Effector memory CD8-positive, alpha-beta T cell (primary cell): ENCODE data around the gene CD22.
A peak's percentile ranks its signal among the peaks of the same experiment; 100 is the strongest.

Experiments
- ATAC-seq: fragments of 150-1000 bp; cut with Tn5 transposase; replicated peaks from 2 replicates; pipeline ENCODE4 v1.10.0; 2021; ENCODE audit warnings: mild to moderate bottlenecking, moderate library complexity
- DNase-seq, 3 experiments: peaks; one replicate each; pipeline ENCODE4 v3.0.0; 2021
- H3K27ac Mint-ChIP-seq, 2 donors: one replicate each; pipeline ENCODE4 v1.8.0; 2022; ENCODE audit warnings: mild to moderate bottlenecking in 2 of 2, mixed read lengths in 2 of 2, moderate library complexity in 2 of 2
- H3K27me3 Mint-ChIP-seq, 2 donors: one replicate each; pipeline ENCODE4 v1.8.0; 2022; ENCODE audit warnings: mixed read lengths in 2 of 2
- H3K36me3 Mint-ChIP-seq: one replicate; pipeline ENCODE4 v1.8.0; 2022; ENCODE audit warnings: mild to moderate bottlenecking, moderate library complexity, mixed read lengths; ENCODE audit not compliant: insufficient read depth
- H3K4me1 Mint-ChIP-seq, 2 donors: one replicate each; pipeline ENCODE4 v1.8.0; 2022; ENCODE audit warnings: low read depth in 2 of 2, mixed read lengths in 2 of 2
- H3K4me3 Mint-ChIP-seq, 2 donors: one replicate each; pipeline ENCODE4 v1.8.0; 2022; ENCODE audit warnings: mild to moderate bottlenecking in 2 of 2, mixed read lengths in 2 of 2, moderate library complexity in 2 of 2
- H3K9me3 Mint-ChIP-seq, 2 donors: one replicate each; pipeline ENCODE4 v1.8.0; 2022; ENCODE audit warnings: mixed read lengths in 2 of 2

CD22 gene

DNA sequence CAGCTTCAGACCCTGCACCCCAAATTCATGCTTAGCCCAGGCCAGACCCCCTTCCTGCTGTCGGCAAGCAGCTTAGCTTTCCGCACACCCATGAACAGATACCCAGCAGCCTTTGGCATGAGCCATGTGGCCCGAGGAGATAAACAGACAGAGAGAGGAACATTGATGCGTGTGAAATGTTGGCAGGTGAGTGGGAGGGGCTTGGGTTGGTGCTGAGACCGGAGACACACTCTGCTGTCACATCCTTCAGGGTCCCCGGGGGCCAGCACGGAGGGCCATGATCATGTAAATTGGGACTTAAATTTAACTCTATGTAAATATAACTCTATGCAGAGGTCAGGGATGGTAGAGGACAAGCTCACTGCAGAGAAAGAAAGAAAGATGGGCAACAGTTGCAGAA, 1.5 kb downstream of the CD22 start:
- peaks cover 58 to 69% of the 10 kb centered on the region in 2 donors for H3K27me3 Mint-ChIP-seq
- DNase-seq = no peak
- no peaks in the 10 kb centered on the region for H3K9me3 Mint-ChIP-seq
- H3K27ac Mint-ChIP-seq = no peak overlapping the region
- peaks cover 0 to 2% of the 10 kb centered on the region in 2 donors for H3K4me1 Mint-ChIP-seq
- H3K36me3 Mint-ChIP-seq = peaks cover 3% of the 10 kb centered on the region
- no peak overlapping the region for H3K4me3 Mint-ChIP-seq
- ATAC-seq = peak; percentile 62

DNA sequence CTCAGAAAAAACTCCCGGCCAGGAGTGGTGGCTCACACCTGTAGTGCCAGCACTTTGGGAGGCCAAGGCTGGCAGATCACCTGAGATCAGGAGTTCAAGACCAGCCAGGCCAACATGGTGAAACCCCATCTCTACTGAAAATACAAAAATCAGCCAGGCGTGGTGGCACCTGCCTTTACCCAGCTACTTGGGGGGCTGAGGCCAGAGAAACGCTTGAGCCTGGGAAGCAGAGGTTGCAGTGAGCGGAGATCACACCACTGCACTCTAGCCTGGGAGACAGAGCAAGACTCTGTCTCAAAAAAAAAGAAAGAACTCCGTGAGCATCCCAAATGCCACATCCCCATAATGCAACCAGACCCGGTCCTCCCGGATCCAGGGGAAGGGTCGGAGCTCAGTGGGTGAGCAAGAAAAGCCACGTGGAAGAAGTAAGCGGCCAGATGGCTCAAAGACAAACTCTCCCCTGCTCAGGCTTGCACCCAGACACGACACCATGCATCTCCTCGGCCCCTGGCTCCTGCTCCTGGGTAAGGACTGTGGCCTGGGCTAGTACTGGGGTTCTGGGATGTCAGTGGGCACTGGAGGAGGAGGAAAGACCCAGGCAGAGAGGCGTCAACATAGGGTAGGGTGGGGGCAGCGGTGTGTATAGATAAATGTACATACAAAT, 2.7 kb downstream of the CD22 start:
- no peak for ATAC-seq
- Mint-ChIP-seq H3K4me1 (peaks cover 0 to 2% of the 10 kb centered on the region in 2 donors), H3K36me3 (peaks cover 3% of the 10 kb centered on the region), H3K27me3 (peaks cover 66 to 79% of the 10 kb centered on the region in 2 donors), H3K9me3 (no peaks in the 10 kb centered on the region), H3K27ac (no peak overlapping the region), H3K4me3 (no peak overlapping the region)
- no peak for DNase-seq

DNA sequence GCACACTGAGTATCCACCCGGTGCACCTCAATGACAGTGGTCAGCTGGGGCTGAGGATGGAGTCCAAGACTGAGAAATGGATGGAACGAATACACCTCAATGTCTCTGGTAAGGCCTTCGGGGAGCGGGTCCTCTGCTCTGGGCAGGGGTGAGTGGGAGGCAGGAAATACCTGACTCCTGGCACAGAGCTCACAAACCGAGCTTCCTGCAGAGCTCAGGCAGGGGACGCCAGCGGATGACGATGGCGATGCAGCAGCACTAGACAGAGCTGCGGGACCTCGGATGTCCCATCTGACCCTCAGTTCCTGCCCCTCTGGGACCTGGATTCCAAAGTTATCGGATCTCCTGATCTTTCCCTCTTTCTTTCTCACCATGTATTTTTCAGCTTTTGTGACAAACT, 3.8 kb downstream of the CD22 start:
- DNase-seq = no peak
- Mint-ChIP-seq H3K4me1 (peaks cover 0 to 2% of the 10 kb centered on the region in 2 donors), H3K9me3 (no peaks in the 10 kb centered on the region), H3K27ac (no peak overlapping the region), H3K36me3 (peaks cover 5% of the 10 kb centered on the region), H3K4me3 (no peak overlapping the region), H3K27me3 (peaks cover 71 to 84% of the 10 kb centered on the region in 2 donors)
- peak; percentile 31 for ATAC-seq

DNA sequence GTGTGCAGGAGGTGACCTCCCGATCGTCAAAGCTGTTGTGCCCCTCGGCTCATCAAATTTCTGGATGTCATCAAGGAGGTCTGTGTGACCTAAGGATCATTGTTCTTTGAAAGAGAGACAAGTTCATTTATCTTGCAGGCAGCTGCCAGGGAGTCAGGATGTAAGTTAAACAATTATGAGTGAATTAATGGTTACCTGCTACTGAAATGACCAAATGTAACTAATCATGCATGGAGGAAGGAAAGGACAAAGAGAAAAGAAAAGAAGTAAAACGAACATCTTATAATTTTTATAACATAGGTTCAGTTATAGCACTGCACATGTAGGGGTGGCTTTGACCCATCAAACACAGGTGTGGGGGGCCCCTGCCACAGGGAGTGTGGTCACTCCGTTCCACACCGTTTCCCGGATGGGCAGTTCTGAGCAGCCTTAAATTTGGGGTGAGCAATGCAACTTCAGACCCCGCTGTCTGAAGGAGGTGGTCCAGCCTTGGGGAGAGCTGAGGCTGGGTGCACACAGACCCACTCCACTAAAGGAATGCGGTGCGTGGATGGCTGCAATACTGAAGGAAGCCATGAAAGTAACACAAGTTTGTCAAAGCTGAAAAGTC, 5.3 kb downstream of the CD22 start:
- no peak overlapping the region for H3K27ac Mint-ChIP-seq
- H3K36me3 Mint-ChIP-seq = peaks cover 5% of the 10 kb centered on the region
- H3K4me1 Mint-ChIP-seq = peaks cover 0 to 2% of the 10 kb centered on the region in 2 donors
- H3K4me3 Mint-ChIP-seq = no peak overlapping the region
- ATAC-seq (no peak), DNase-seq (no peak)
- H3K27me3 Mint-ChIP-seq = peaks cover 64 to 80% of the 10 kb centered on the region in 2 donors
- no peaks in the 10 kb centered on the region for H3K9me3 Mint-ChIP-seq

DNA sequence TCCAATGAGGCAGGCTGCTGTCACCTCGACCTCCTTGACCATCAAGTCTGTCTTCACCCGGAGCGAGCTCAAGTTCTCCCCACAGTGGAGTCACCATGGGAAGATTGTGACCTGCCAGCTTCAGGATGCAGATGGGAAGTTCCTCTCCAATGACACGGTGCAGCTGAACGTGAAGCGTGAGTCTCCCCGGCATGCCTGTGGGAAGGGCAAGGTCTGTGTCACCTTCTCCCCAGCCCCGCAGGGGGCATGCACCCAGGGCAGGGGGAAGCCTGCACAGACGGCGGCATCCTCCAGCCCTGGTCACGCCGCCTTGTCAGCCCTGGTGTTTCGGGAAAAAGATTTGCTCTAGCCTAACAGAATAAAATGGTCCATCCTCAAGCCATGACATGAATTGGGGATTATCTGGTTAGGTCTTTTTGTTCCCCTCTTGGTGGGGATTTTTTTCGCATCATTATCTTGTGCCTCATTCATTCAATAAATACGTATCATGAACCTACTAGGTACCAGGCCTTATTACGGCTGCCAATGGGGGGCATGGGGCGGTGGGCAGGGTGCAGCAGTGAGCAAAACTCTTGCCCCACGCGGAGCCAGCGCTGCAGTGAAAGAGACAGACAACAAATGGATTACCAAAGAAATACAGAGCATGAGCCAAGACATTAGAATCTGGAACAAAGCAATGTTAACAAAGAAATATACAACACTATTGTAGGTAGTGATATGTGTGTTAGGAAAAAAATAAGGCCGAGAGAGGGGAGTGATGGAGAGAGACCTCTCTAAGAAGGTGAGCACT, 7.4 kb downstream of the CD22 start:
- no peak overlapping the region for H3K4me3 Mint-ChIP-seq
- peaks cover 5% of the 10 kb centered on the region for H3K36me3 Mint-ChIP-seq
- H3K27ac Mint-ChIP-seq = no peak overlapping the region
- peaks cover 56 to 74% of the 10 kb centered on the region in 2 donors for H3K27me3 Mint-ChIP-seq
- DNase-seq (no peak), ATAC-seq (no peak)
- no peaks in the 10 kb centered on the region for H3K9me3 Mint-ChIP-seq
- H3K4me1 Mint-ChIP-seq = no peaks in the 10 kb centered on the region

DNA sequence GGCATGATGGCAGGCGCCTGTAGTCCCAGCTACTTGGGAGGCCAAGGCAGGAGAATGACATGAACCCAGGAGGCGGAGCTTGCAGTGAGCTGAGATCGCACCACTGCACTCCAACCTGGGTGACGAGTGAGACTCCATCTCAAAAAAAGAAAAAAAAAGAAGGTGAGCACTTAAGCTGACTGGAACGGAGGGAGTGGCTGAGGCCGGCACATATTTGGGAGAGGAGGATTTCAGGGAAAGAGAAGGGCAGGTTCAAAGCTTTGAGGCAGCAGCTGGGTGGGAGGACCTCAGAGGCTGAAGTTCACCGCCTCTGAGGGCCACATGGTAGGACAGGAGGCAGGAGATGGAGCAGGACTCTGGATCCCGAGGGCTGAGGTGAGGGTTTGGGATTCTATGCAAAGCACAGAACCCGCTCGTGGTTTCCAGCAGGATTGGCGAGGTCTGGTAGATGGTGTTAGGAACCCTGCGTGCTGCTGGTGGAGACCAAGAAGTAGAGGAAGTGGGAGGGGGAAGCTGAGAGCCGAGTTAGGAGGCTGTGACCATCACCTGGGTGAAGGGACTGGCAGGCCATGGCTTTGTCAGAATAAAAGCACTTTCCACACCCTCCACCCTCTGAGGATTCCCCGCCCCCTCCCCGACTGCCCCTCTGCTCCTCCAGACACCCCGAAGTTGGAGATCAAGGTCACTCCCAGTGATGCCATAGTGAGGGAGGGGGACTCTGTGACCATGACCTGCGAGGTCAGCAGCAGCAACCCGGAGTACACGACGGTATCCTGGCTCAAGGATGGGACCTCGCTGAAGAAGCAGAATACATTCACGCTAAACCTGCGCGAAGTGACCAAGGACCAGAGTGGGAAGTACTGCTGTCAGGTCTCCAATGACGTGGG, 8.4 kb downstream of the CD22 start:
- H3K4me3 Mint-ChIP-seq = no peak overlapping the region
- DNase-seq (no peak), ATAC-seq (no peak)
- no peaks in the 10 kb centered on the region for H3K9me3 Mint-ChIP-seq
- H3K4me1 Mint-ChIP-seq = peaks cover 0 to under 1% of the 10 kb centered on the region in 2 donors
- H3K27me3 Mint-ChIP-seq = peaks cover 56 to 69% of the 10 kb centered on the region in 2 donors
- H3K27ac Mint-ChIP-seq = no peak overlapping the region
- peaks cover 5% of the 10 kb centered on the region for H3K36me3 Mint-ChIP-seq

DNA sequence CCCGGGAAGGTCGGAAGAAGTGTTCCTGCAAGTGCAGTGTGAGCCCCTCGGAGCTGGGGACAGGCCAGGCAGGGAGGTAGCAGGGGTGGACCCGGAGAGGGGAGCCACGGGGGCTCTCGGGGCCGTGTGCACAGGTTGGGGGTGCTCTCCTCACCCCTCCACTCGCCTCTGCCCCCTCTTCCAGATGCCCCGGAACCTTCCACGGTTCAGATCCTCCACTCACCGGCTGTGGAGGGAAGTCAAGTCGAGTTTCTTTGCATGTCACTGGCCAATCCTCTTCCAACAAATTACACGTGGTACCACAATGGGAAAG, 9.0 kb downstream of the CD22 start:
- Mint-ChIP-seq H3K36me3 (peaks cover 5% of the 10 kb centered on the region), H3K4me3 (no peak overlapping the region), H3K9me3 (no peaks in the 10 kb centered on the region), H3K4me1 (peaks cover 0 to 1% of the 10 kb centered on the region in 2 donors), H3K27me3 (peaks cover 54 to 69% of the 10 kb centered on the region in 2 donors), H3K27ac (no peak overlapping the region)
- ATAC-seq (no peak), DNase-seq (no peak)

DNA sequence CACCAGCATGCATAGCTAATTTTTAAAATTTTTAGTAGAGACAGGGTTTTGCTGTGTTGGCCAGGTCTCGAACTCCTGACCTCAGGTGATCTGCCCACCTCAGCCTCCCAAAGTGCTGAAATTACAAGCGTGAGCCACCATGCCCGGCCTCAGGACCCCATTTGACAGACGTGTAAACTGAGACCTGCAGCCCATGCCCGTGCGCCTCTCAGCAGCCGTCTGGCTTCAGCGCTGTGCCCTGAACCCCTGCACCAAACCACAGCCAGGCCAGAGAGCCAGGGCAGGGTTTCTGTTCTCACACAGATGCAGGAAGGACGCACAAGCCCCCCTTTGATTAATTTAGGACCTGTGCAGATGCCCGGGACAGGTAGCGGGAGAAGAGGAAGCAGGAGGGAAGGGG, 11.4 kb downstream of the CD22 start:
- Mint-ChIP-seq H3K36me3 (peaks cover 5% of the 10 kb centered on the region), H3K27me3 (peaks cover 37 to 58% of the 10 kb centered on the region in 2 donors), H3K4me3 (no peak overlapping the region), H3K9me3 (no peaks in the 10 kb centered on the region), H3K4me1 (peaks cover 0 to 1% of the 10 kb centered on the region in 2 donors), H3K27ac (no peak overlapping the region)
- DNase-seq (no peak), ATAC-seq (no peak)

DNA sequence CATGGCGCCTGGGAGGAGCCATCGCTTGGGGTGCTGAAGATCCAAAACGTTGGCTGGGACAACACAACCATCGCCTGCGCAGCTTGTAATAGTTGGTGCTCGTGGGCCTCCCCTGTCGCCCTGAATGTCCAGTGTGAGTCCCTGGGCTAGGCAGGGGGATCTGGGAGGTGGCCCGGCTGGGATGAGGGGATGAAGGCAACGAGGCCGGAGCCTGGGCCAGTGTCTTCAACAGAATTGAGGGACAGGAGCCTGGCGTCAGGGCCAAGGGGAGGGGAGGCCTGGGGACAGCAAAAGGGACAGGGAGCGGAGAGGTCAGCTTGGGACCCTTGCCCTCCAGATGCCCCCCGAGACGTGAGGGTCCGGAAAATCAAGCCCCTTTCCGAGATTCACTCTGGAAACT, 12.0 kb downstream of the CD22 start:
- ATAC-seq (no peak), DNase-seq (no peak)
- Mint-ChIP-seq H3K4me3 (no peak overlapping the region), H3K36me3 (peaks cover 10% of the 10 kb centered on the region), H3K27me3 (peaks cover 36 to 59% of the 10 kb centered on the region in 2 donors), H3K27ac (no peak overlapping the region), H3K4me1 (peaks cover 1 to 4% of the 10 kb centered on the region in 2 donors), H3K9me3 (no peaks in the 10 kb centered on the region)

DNA sequence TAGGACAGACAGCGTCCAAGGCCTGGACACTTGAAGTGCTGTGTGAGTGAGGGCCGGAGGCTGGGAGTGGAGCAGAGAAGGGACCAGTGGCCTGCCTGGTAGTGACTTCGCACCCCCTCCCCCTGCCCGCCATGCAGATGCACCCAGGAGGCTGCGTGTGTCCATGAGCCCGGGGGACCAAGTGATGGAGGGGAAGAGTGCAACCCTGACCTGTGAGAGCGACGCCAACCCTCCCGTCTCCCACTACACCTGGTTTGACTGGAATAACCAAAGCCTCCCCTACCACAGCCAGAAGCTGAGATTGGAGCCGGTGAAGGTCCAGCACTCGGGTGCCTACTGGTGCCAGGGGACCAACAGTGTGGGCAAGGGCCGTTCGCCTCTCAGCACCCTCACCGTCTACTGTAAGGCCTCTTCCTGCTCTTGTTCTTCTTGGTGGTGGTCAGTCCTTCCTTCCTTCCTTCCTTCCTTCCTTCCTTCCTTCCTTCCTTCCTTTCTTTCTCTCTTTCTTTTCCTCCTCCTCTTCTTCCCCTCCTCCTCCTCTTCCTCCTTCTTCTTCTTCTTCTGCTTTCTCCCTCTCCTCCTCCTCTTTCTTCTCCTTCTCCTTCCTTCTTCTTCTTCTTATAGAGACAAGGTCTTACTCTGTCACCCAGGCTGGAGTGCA, 12.7 kb downstream of the CD22 start:
- no peak for ATAC-seq
- H3K4me1 Mint-ChIP-seq = peaks cover 7 to 11% of the 10 kb centered on the region in 2 donors
- H3K4me3 Mint-ChIP-seq = no peak overlapping the region
- peaks cover 33 to 60% of the 10 kb centered on the region in 2 donors for H3K27me3 Mint-ChIP-seq
- no peak overlapping the region for H3K27ac Mint-ChIP-seq
- peaks cover 17% of the 10 kb centered on the region for H3K36me3 Mint-ChIP-seq
- no peak for DNase-seq
- H3K9me3 Mint-ChIP-seq = no peaks in the 10 kb centered on the region

DNA sequence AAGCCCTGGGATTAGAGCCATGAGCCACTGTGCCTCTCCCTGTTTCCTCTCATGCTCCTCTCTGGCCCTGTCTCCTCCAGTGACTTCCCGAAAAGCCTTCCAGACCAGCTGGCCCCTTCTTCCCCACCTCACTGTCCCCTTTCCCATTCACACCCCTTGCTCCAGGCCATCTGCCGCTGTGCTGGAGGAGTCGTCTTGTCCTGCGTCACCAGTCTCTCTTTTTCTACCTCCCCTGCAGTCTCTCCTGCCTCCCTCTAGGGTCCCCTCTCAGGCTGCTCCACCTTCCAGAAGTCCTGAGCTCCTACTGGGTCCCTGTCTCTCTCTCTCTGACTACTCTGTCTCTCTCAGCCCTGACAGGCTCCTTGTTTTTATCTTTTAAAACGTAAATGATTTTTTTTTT, 13.4 kb downstream of the CD22 start:
- Mint-ChIP-seq H3K4me1 (peaks cover 15 to 18% of the 10 kb centered on the region in 2 donors), H3K27ac (no peak overlapping the region), H3K27me3 (peaks cover 31 to 60% of the 10 kb centered on the region in 2 donors), H3K9me3 (no peaks in the 10 kb centered on the region), H3K36me3 (peaks cover 22% of the 10 kb centered on the region), H3K4me3 (no peak overlapping the region)
- DNase-seq (no peak), ATAC-seq (no peak)

DNA sequence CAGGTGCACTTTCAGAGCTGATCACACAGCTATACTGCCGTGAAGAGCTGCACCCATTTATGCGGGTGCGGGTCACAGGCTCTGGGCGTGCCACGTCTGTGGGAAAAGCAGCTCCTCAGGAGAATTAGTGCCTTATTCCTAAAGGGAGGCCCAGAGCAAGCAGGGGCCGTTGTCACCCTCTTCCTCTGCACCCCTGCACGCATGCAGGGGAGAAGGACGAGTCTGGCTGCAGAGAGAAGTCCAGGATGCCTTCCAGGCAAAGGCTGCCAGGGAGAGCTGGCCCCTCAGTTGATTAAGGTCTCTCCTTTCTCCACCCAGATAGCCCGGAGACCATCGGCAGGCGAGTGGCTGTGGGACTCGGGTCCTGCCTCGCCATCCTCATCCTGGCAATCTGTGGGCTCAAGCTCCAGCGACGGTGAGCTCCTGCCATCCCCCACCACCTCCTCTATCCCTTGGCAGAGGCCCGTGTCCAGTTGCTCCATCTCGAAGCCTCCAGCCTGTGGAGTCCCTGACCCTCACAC, 15.6 kb downstream of the CD22 start:
- peaks cover 18 to 24% of the 10 kb centered on the region in 2 donors for H3K4me1 Mint-ChIP-seq
- H3K27ac Mint-ChIP-seq = peak overlapping the region in 1 of 2 donors; percentile 42
- DNase-seq = no peak

More for the DNA sequence above, 15.6 kb downstream of the CD22 start:
- Mint-ChIP-seq H3K9me3 (no peaks in the 10 kb centered on the region), H3K36me3 (peaks cover 22% of the 10 kb centered on the region), H3K4me3 (no peak overlapping the region), H3K27me3 (peaks cover 27 to 65% of the 10 kb centered on the region in 2 donors)
- no peak for ATAC-seq
